Heart right ventricle (tissue), 16 donors: ENCODE measurements around the gene YBX2. TPM values are rescaled to one million over a fixed set of nuclear protein-coding genes. Genes with fewer than 3 reads are reported as not detected.

ENCODE experiments used
- ATAC-seq, 8 donors: fragments of 200-7000 bp; cut with Tn5 transposase; one replicate each; pipeline ENCODE4 v1.9.1; 2020; ENCODE audit warnings: mild to moderate bottlenecking in 8 of 8, moderate library complexity in 8 of 8, moderate number of reproducible peaks in 1 of 8
- DNase-seq, 2 donors: peaks; one replicate each; pipeline ENCODE4 v3.0.0-alpha.2; 2020
- H3K27ac ChIP-seq, 10 donors: fragments of 200-600 bp; sonication (generic) in 2 of 10; one replicate each; pipeline versions ENCODE4 v1.5.0 to v1.8.0; 2020 to 2022; ENCODE audit warnings: mild to moderate bottlenecking in 3 of 10
- H3K27me3 ChIP-seq, 7 donors: fragments of 200-600 bp; one replicate each; pipeline ENCODE4 v1.8.0; 2021 to 2022; ENCODE audit warnings: mild to moderate bottlenecking in 2 of 7
- H3K36me3 ChIP-seq, 9 donors: fragments of 200-600 bp; sonication (generic) in 1 of 9; one replicate each; pipeline versions ENCODE4 v1.5.0 to v1.8.0; 2020 to 2022; ENCODE audit warnings: mild to moderate bottlenecking in 2 of 9
- H3K4me1 ChIP-seq, 9 donors: fragments of 200-600 bp; sonication (generic) in 1 of 9; one replicate each; pipeline versions ENCODE4 v1.5.0 to v1.8.0; 2020 to 2022; ENCODE audit warnings: mild to moderate bottlenecking in 4 of 9
- H3K4me3 ChIP-seq, 10 donors: fragments of 200-600 bp; sonication (generic) in 2 of 10; one replicate each; pipeline versions ENCODE4 v1.5.0 to v1.8.0; 2020 to 2022; ENCODE audit warnings: mild to moderate bottlenecking in 7 of 10, moderate library complexity in 2 of 10
- H3K9me3 ChIP-seq, 11 donors: fragments of 200-600 bp in 10 of 11; sonication (generic) in 2 of 11; one replicate each; pipeline versions ENCODE4 v1.5.0 to v1.8.0; 2013 to 2022; ENCODE audit warnings: mild to moderate bottlenecking in 2 of 11, control low read depth in 1 of 11, moderate library complexity in 1 of 11
- WGBS, 2 donors: extraction: QIAGEN DNeasy Blood & Tissue Kit; methylation state at CpG; one replicate each; pipeline ENCODE4 v1.1.7; 2013; ENCODE audit warnings: inconsistent platforms in 1 of 2; 5-methylcytosine and 5-hydroxymethylcytosine counted together
- intact Hi-C, 10 donors: fragments of 100-400 bp; cut with DNase I; formaldehyde crosslinking; loops; one replicate each; pipeline versions ENCODE4 v1.11.1 to v1.14.2; 2022
- polyA plus RNA-seq, 2 donors: library from polyadenylated mRNA; stranded (reverse); fragments of 200-250 nt; gene quantifications; one replicate each; pipeline ENCODE4 v1.2.3, GENCODE V29; 2013
- total RNA-seq, 10 donors: library from RNA; stranded (reverse); fragmentation: NEBNext Ultra II Directional in 3 of 10; extraction: Animal tissue kit (Norgen Biotek cat#: 25700) in 3 of 10; gene quantifications; one replicate each; pipeline versions ENCODE4 v1.2.1 to v1.2.4, GENCODE V29; 2021 to 2023
- TF ChIP-seq, protein P1 (sequence below), 9 donors: fragments of 200-600 bp; sonication (generic) in 2 of 9; IDR thresholded peaks; one replicate each; pipeline versions ENCODE4 v1.5.0 to v1.8.0; 2021 to 2022; ENCODE audit warnings: antibody characterized with exemption in 9 of 9, mild to moderate bottlenecking in 5 of 9, moderate library complexity in 1 of 9
- donor health status: Arrhythmogenic right ventricular cardiomyopathy.
- donor health status: ischemic (EF 13 %, LVEDD 7.1; RV severe dilation, severe dysfunction).
- donor health status: healthy with polysubstance abuse.
- donor health status: DM: no; HTN: yes; CAD: no.
- donor health status: DM: no; HTN: no; CAD: no.
- donor health status: ischemic (EF 25% LVEDD 6.9; RV normal size, moderate dysfunction).
- donor health status: ischemic (EF 25% LVEDD 5.7; RV mildly dilated, moderate dysfunction).
- donor health status: healthy.
- donor health status: DM: yes; HTN: yes; CAD: no.
- donor health status: Ischemic cardiomyopathy.
- donor health status: ischemic (EF 35%, LVEDD 5.7; RV mildly dilated, moderate dysfunction).
- donor health status: nonischemic (EF 11% LVEDD 7.7; RV severe dilation, severe dysfunction).
- donor health status: DM: yes; HTN: yes; CAD: no.
- donor health status: PGD.
- donor health status: ischemic (EF 29% LVEDD 5.4; RV normal size, mild dysfunction).
- donor health status: nonischemic (EF 23%, LVEDD 6.1; RV moderate dilation, normal function).

Gene YBX2
- total and polyA plus RNA-seq, 12 donors: 0.42 to 2.6 (median 1.2) TPM

DNA sequence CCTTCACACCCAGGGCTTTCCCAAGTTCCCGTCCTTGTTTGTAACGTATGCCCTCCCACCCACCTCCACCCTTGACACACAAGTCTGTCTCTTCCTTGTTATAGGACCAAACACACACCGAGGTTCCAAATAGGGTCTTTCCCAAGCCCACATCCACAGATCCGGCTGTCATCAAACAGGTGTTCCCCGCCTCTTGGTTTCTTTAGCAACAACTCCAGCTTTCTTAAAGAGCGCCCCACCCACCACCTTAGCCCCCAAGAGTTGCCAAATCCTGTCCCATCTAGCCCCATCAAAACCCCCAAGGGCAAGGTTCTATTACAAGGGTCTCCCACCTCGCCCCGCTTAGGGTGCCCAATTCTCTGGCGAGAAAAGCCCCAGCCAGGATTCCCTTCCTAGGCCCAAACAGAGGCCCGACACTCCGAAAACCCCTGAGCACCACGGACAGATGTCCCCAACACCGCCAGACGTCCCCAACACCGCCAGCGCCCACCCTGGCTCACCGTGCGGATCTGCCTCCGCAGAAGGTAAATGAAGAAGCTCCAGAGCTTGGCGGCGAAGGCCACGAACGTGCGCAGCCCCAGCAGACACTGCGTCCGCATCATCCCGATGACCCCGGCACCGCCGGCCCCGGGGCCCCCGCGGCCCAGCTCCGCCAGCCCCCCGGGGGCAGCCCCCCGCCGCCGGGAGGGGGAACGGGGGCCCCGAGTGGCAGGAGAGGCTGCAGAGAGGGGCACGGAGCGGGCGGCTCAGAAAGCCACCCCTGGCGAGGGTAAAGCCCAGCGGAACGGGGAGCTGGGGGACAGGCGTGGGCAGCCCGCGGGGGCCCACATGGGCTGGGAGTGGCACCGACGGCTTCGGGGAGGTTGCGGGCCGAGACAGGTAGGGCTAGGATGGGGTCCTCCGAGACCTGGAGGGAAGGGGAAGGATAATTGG, 43.5 kb downstream of the YBX2 start:
- DNase-seq (no peak), ATAC-seq (peak in 2 of 8 donors; percentile 0)
- Histone ChIP-seq H3K9me3 (no peaks in the 10 kb centered on the region), H3K27ac (peak overlapping the region; percentile 96 to 100 (median 99)), H3K27me3 (no peaks in the 10 kb centered on the region), H3K4me3 (peak overlapping the region; percentile 65 to 100 (median 90)), H3K4me1 (peaks cover 13 to 57% (median 41%) of the 10 kb centered on the region in 9 donors), H3K36me3 (peaks cover 0 to 42% (median 23%) of the 10 kb centered on the region in 9 donors)
- TF ChIP-seq, protein P1, sequence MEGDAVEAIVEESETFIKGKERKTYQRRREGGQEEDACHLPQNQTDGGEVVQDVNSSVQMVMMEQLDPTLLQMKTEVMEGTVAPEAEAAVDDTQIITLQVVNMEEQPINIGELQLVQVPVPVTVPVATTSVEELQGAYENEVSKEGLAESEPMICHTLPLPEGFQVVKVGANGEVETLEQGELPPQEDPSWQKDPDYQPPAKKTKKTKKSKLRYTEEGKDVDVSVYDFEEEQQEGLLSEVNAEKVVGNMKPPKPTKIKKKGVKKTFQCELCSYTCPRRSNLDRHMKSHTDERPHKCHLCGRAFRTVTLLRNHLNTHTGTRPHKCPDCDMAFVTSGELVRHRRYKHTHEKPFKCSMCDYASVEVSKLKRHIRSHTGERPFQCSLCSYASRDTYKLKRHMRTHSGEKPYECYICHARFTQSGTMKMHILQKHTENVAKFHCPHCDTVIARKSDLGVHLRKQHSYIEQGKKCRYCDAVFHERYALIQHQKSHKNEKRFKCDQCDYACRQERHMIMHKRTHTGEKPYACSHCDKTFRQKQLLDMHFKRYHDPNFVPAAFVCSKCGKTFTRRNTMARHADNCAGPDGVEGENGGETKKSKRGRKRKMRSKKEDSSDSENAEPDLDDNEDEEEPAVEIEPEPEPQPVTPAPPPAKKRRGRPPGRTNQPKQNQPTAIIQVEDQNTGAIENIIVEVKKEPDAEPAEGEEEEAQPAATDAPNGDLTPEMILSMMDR (IDR thresholded peaks at IDR 0.05): no peak
- intact Hi-C loops: loop anchor here in 3 of 10 donors (5.0 to 10.0 kb wide), 3 partner anchors 46 to 324 kb away; partner anchors contain the start of genes CD68 (in 1 of the 3) and SENP3 (in 1 of the 3)
- 1 to 3% methylated on average over 45 to 55 of the region's 55 CpGs for WGBS, 2 donors

DNA sequence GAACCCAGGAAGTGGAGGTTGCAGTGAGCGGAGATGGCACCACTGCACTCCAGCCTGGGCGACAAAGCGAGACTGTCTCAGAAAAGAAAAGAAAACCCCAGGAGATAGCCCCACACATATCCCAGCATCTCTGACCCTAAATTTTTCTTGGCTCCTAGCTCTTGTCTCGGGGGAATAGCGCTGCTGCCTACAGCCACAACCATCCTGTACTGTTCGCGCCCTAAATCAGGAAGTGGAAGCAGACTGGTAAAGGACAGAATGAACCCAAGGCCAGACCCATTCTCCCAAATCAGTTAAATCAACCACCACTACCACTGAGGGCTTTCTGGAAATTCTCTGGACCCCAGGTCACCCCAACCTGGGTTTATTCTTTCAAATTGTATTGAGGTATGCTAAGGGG, 44.6 kb downstream of the YBX2 start:
- TF ChIP-seq, protein P1 (IDR thresholded peaks at IDR 0.05): no peak
- H3K9me3 ChIP-seq: no peaks in the 10 kb centered on the region
- H3K4me3 ChIP-seq: peak overlapping the region in 9 of 10 donors; percentile 65 to 100 (median 91)
- H3K27ac ChIP-seq: peak overlapping the region in 9 of 10 donors; percentile 6 to 100 (median 99)
- H3K27me3 ChIP-seq: no peaks in the 10 kb centered on the region
- 80 to 84% methylated on average over 7 of the region's 7 CpGs for WGBS, 2 donors
- intact Hi-C loops: loop anchor here in 3 of 10 donors (5.0 to 10.0 kb wide), 3 partner anchors 47 to 325 kb away; partner anchors contain the start of genes CD68 (in 1 of the 3) and SENP3 (in 1 of the 3)
- H3K36me3 ChIP-seq: peaks cover 0 to 42% (median 19%) of the 10 kb centered on the region in 9 donors
- ATAC-seq: no peak
- DNase-seq: no peak
- H3K4me1 ChIP-seq: peaks cover 13 to 57% (median 41%) of the 10 kb centered on the region in 9 donors

DNA sequence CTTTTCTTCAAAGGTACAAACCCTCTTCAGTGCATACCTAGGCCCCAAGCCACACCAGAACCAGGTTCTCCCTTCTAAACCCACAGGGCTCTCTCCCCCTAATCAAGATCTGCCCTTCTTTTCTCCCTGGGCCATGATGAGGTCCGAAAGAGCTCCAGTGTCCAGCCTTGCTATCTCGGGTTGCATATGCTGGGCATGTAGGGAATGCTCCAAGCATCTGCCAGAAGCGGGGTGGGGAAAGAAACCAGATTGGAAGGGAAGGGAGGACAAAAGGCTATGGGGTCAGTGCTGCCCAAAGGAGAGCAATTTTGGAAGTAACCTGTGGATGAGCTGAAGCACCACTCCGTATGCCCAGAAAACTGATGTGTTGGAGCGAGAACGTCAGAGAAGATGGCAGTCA, 45.2 kb downstream of the YBX2 start:
- Histone ChIP-seq H3K27ac (peak overlapping the region in 8 of 10 donors; percentile 33 to 100 (median 98)), H3K27me3 (no peaks in the 10 kb centered on the region), H3K36me3 (peaks cover 0 to 42% (median 18%) of the 10 kb centered on the region in 9 donors), H3K4me1 (peaks cover 13 to 57% (median 41%) of the 10 kb centered on the region in 9 donors), H3K9me3 (no peaks in the 10 kb centered on the region), H3K4me3 (peak overlapping the region in 2 of 10 donors; percentile 86 to 100)
- TF ChIP-seq, protein P1 (IDR thresholded peaks at IDR 0.05): no peak
- WGBS, 2 donors: 60 to 73% methylated on average over 6 of the region's 6 CpGs
- ATAC-seq (no peak), DNase-seq (no peak)
- intact Hi-C loops: no loop called here

DNA sequence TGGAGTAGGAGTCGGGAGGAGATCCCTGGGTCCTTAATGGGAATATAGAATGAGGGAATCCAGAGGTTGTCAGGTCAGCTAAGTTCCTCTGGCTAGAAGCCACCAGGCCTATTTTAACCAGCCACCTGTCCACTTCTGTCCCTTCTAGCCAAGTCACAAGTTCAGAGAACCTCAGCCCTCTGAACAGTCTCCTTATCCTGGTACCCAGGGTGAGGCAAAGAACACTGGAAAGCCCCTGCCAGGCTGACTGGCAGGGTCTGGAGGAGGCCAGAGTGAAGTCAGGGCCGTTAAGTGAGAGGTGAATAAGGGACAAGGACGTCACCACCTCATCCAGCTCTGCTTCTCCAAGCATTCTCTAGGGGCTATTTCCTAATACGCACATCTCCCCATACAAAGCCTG, 45.6 kb downstream of the YBX2 start:
- 44 to 53% methylated on average over 4 of the region's 4 CpGs for WGBS, 2 donors
- no peaks in the 10 kb centered on the region for H3K27me3 ChIP-seq
- intact Hi-C loops: no loop called here
- DNase-seq (no peak), ATAC-seq (no peak)
- TF ChIP-seq, protein P1 (IDR thresholded peaks at IDR 0.05): no peak
- H3K9me3 ChIP-seq: no peaks in the 10 kb centered on the region
- H3K4me3 ChIP-seq: no peak overlapping the region
- H3K4me1 ChIP-seq: peaks cover 13 to 56% (median 43%) of the 10 kb centered on the region in 9 donors
- H3K36me3 ChIP-seq: peaks cover 0 to 42% (median 15%) of the 10 kb centered on the region in 9 donors
- peak overlapping the region in 8 of 10 donors; percentile 33 to 100 (median 96) for H3K27ac ChIP-seq
